Esophagus squamous epithelium (tissue), 4 donors: ENCODE data around the gene GTF2H4.

Experiments
- POLR2A ChIP-seq, 4 donors: fragments of 450-650 bp; IDR thresholded peaks; one replicate each; pipeline ENCODE4 v1.6.1; 2017; ENCODE audit warnings: antibody characterized with exemption in 4 of 4, mild to moderate bottlenecking in 4 of 4, moderate library complexity in 3 of 4
- TF ChIP-seq, protein P1 (sequence below), 6 experiments: fragments of 450-650 bp in 4 of 6; fragments of 200-600 bp in 2 of 6; sonication (generic) in 2 of 6; IDR thresholded peaks; one replicate each; pipeline ENCODE4 v1.5.1; 2016 to 2019; ENCODE audit warnings: antibody characterized with exemption in 6 of 6, mild to moderate bottlenecking in 4 of 6, moderate library complexity in 4 of 6

DNA sequence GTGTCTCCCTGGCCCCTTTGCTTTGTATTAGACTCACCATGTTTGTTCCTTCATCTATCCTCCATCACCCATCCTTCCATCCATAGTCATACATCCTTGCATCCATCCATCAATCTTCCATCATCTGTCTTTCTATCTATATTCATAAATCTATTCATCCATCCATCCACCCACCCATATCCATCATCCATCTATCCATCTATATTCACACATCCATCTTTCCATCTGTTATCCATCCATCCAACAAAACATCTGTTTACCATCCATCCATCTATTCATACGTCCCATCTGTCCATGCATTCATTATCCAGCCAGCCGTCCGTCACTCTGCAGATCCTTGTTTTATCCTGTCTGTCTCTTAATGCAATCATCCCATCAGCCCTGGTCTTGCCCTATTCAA lies 13.1 kb upstream of the GTF2H4 start:
- no peak for TF ChIP-seq POLR2A (IDR thresholded peaks at IDR 0.05)
- TF ChIP-seq, protein P1, sequence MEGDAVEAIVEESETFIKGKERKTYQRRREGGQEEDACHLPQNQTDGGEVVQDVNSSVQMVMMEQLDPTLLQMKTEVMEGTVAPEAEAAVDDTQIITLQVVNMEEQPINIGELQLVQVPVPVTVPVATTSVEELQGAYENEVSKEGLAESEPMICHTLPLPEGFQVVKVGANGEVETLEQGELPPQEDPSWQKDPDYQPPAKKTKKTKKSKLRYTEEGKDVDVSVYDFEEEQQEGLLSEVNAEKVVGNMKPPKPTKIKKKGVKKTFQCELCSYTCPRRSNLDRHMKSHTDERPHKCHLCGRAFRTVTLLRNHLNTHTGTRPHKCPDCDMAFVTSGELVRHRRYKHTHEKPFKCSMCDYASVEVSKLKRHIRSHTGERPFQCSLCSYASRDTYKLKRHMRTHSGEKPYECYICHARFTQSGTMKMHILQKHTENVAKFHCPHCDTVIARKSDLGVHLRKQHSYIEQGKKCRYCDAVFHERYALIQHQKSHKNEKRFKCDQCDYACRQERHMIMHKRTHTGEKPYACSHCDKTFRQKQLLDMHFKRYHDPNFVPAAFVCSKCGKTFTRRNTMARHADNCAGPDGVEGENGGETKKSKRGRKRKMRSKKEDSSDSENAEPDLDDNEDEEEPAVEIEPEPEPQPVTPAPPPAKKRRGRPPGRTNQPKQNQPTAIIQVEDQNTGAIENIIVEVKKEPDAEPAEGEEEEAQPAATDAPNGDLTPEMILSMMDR (IDR thresholded peaks at IDR 0.05) = no peak
